IPS DF 6.9 (cell line): Measurements from ENCODE around the gene C20orf96.
"Not testable (repeated sequence)": the region's sequence is repeated elsewhere in the genome, so short reads cannot be mapped to it uniquely, and the experiment has no call there.

Experiments used
- DNase-seq: peaks from one replicate; pipeline ENCODE4 v3.0.0-alpha.2; 2013; ENCODE audit warnings: low read depth, low spot score
- H3K27ac ChIP-seq: one replicate; pipeline ENCODE4 v1.5.1; 2013; ENCODE audit warnings: low read length, control low read depth
- H3K27me3 ChIP-seq: 2 replicates; pipeline ENCODE4 v1.6.1; 2013; ENCODE audit warnings: mild to moderate bottlenecking, low read length; ENCODE audit not compliant: control insufficient read depth, insufficient read depth
- H3K36me3 ChIP-seq: 2 replicates; pipeline ENCODE4 v1.6.1; 2013; ENCODE audit warnings: low read length; ENCODE audit not compliant: control insufficient read depth, insufficient read depth
- H3K4me1 ChIP-seq: 2 replicates; pipeline ENCODE4 v1.6.1; 2013; ENCODE audit warnings: low read length; ENCODE audit not compliant: control insufficient read depth, insufficient read depth
- H3K4me3 ChIP-seq: 2 replicates; pipeline ENCODE4 v1.5.1; 2013; ENCODE audit warnings: mild to moderate bottlenecking, low read length
- H3K9me3 ChIP-seq: 2 replicates; pipeline ENCODE4 v1.6.1; 2013; ENCODE audit warnings: low read length, inconsistent platforms; ENCODE audit not compliant: control insufficient read depth, insufficient read depth
- WGBS: extraction: QIAGEN DNeasy Blood & Tissue Kit; methylation state at CpG from one replicate; pipeline ENCODE4 v1.1.7; 2013; ENCODE audit warnings: mixed read lengths, missing lambda C conversion rate; ENCODE audit not compliant: insufficient read length, insufficient coverage; 5-methylcytosine and 5-hydroxymethylcytosine counted together

Gene C20orf96

GRCh38 chr20:290084-290831 is at the start of gene C20orf96:
Gene C20orf96 (minus strand): TSS chr20:290750. CDS start chr20:290610, 140 bp downstream.
- no peaks in the 10 kb centered on the region for H3K4me1 ChIP-seq

GRCh38 chr20:336040-336439 is 45.5 kb upstream of the C20orf96 start:
- DNase-seq, H3K4me3 ChIP-seq, H3K27me3 ChIP-seq, H3K36me3 ChIP-seq, H3K27ac ChIP-seq, H3K4me1 ChIP-seq, H3K9me3 ChIP-seq: not testable (repeated sequence)
- WGBS, result no CpG with 5 or more reads among the region's 1 CpG

More at GRCh38 chr20:290084-290831, at the start of gene C20orf96:
- Histone ChIP-seq H3K27me3 (no peaks in the 10 kb centered on the region), H3K4me3 (peak within 1 kb of the TSS; percentile 55; the same call in 1 of the 2 replicates), H3K36me3 (no peaks in the 10 kb centered on the region), H3K9me3 (no peaks in the 10 kb centered on the region), H3K27ac (no peak within 1 kb of the TSS)
- DNase-seq, result peak; percentile 79
- no CpG with 5 or more reads among the region's 43 CpGs for WGBS

GRCh38 chr20:334578-334977 is 44.0 kb upstream of the C20orf96 start:
- Histone ChIP-seq H3K4me3 (no peak overlapping the region), H3K4me1 (peaks cover 4% of the 10 kb centered on the region), H3K27me3 (no peaks in the 10 kb centered on the region), H3K27ac (no peak overlapping the region), H3K9me3 (no peaks in the 10 kb centered on the region), H3K36me3 (no peaks in the 10 kb centered on the region)
- no peak for DNase-seq
- WGBS, result no CpG with 5 or more reads among the region's 8 CpGs

- Histone ChIP-seq H3K9me3 (no peaks in the 10 kb centered on the region), H3K27ac (no peak overlapping the region), H3K4me1 (peaks cover 5% of the 10 kb centered on the region), H3K4me3 (no peak overlapping the region), H3K27me3 (no peaks in the 10 kb centered on the region), H3K36me3 (no peaks in the 10 kb centered on the region)
- no CpG with 5 or more reads among the region's 16 CpGs for WGBS
- no peak for DNase-seq
Measured at GRCh38 chr20:330233-331149, 39.9 kb upstream of the C20orf96 start.

GRCh38 chr20:329851-330232 is 39.3 kb upstream of the C20orf96 start:
- no peaks in the 10 kb centered on the region for H3K27me3 ChIP-seq
- H3K27ac ChIP-seq, result no peak overlapping the region
- no peaks in the 10 kb centered on the region for H3K9me3 ChIP-seq
- no peak for DNase-seq
- H3K4me1 ChIP-seq, result peaks cover 5% of the 10 kb centered on the region
- H3K4me3 ChIP-seq, result no peak overlapping the region
- no peaks in the 10 kb centered on the region for H3K36me3 ChIP-seq
- no CpG with 5 or more reads among the region's 4 CpGs for WGBS

- no peak for DNase-seq
- Histone ChIP-seq H3K4me3 (no peak overlapping the region), H3K27me3 (no peaks in the 10 kb centered on the region), H3K4me1 (peaks cover 5% of the 10 kb centered on the region), H3K9me3 (no peaks in the 10 kb centered on the region), H3K27ac (no peak overlapping the region), H3K36me3 (no peaks in the 10 kb centered on the region)
- WGBS, result no CpG with 5 or more reads among the region's 7 CpGs
Measured at GRCh38 chr20:328975-329695, 38.6 kb upstream of the C20orf96 start.

GRCh38 chr20:328027-328974 is 37.8 kb upstream of the C20orf96 start:
- no peak for DNase-seq
- no peaks in the 10 kb centered on the region for H3K9me3 ChIP-seq
- WGBS, result no CpG with 5 or more reads among the region's 31 CpGs
- peaks cover 5% of the 10 kb centered on the region for H3K4me1 ChIP-seq
- no peaks in the 10 kb centered on the region for H3K27me3 ChIP-seq
- H3K36me3 ChIP-seq, result no peaks in the 10 kb centered on the region
- H3K4me3 ChIP-seq, result peak overlapping the region; percentile 75; the same call in 1 of the 2 replicates
- no peak overlapping the region for H3K27ac ChIP-seq

GRCh38 chr20:327186-328026 is 36.9 kb upstream of the C20orf96 start:
- Histone ChIP-seq H3K9me3 (no peaks in the 10 kb centered on the region), H3K36me3 (no peaks in the 10 kb centered on the region), H3K4me1 (peaks cover 5% of the 10 kb centered on the region), H3K27me3 (no peaks in the 10 kb centered on the region), H3K27ac (no peak overlapping the region), H3K4me3 (peak overlapping the region; percentile 75; the same call in 1 of the 2 replicates)
- DNase-seq, result peak; percentile 93
- WGBS, result no CpG with 5 or more reads among the region's 47 CpGs

GRCh38 chr20:326645-327185 is 36.2 kb upstream of the C20orf96 start:
- DNase-seq, result no peak
- H3K4me1 ChIP-seq, result peaks cover 5% of the 10 kb centered on the region
- no peaks in the 10 kb centered on the region for H3K36me3 ChIP-seq
- no peaks in the 10 kb centered on the region for H3K9me3 ChIP-seq
- H3K27ac ChIP-seq, result no peak overlapping the region
- no CpG with 5 or more reads among the region's 38 CpGs for WGBS
- H3K4me3 ChIP-seq, result peak overlapping the region; percentile 75
- H3K27me3 ChIP-seq, result no peaks in the 10 kb centered on the region
